HG03432 (cell line): ENCODE data around the gene LOC101059915.
"Not testable (repeated sequence)": the region's sequence is repeated elsewhere in the genome, so short reads cannot be mapped to it uniquely, and the experiment has no call there.

Experiments used
- ATAC-seq: cut with Tn5 transposase; IDR thresholded peaks from one replicate; pipeline ENCODE4 v1.9.1; 2021; ENCODE audit warnings: mild to moderate bottlenecking, moderate library complexity; ENCODE audit not compliant: unreplicated experiment

Gene LOC101059915

DNA sequence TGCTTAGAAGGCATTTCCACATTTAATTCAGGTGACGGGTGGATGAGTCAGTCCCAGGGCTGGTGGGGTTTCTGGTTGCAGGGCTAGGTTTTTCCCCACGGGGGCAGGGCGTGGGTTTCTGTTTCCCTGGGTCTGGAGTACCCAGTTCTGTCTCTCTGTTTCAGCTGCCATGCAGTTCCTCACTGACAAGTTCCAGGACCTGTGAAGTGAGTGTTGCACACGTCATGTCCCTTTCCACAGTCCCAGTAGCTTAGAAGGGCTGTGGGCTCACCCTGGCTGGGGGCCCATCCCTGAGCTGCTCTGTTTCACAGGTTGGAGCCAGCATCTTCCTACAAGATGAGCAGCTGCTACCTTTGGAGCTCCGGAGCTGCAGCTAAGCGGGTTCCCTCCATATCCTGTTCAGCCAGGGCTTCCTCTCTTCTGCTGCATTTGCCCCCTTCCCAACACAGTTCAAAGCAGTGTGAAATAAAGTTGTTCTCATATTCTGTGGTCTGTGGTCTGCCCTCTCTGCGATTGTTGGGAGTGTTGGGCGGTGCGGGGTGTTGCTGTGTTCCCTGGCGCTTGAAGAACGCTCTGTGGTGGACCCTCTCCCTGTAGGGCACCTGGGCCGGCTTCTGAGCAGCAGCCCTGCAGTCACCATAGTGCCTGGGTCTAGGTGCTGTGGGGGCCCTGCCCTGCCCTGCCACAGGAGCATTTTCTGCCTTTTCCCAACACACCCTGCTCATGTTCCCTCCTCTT lies 3.9 kb downstream of the LOC101059915 start:
- ATAC-seq = no peak

DNA sequence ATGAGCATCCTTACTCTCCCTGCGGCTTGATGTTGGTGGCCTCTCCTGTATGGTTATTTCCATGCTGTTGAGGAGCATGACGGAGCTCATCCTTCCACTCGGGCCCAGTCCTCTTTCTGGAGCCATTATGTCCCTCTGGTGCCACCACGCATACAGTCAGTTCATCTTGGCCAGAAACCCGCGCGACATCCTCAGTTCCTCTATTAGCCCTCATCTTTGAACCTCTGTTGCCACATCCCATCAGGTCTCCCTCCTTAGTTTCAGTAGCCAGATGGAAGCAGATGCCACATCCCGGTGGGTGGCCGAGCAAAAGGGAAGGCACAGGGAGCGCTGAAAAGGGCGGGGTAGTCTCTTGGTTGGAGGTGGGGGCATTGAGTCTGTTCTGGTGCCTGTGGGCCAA lies 4.6 kb downstream of the LOC101059915 start:
- no peak for ATAC-seq

- not testable (repeated sequence) for ATAC-seq
These were observed 8.3 kb downstream of the LOC101059915 start for GRCh38 chrX:71675636-71676035.

- not testable (repeated sequence) for ATAC-seq
These were observed 8.9 kb downstream of the LOC101059915 start for GRCh38 chrX:71676068-71676795.

DNA sequence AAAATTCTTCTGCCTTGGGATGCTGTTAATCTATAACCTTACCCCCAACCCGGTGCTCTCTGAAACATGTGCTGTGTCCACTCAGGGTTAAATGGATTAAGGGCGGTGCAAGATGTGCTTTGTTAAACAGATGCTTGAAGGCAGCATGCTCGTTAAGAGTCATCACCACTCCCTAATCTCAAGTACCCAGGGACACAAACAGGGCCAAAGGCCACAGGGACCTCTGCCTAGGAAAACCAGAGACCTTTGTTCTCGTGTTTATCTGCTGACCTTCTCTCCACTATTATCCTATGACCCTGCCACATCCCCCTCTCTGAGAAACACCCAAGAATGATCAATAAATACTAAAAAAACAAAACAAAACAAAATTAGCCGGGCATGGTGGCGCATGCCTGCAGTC lies 9.8 kb downstream of the LOC101059915 start:
- ATAC-seq = not testable (repeated sequence)

DNA sequence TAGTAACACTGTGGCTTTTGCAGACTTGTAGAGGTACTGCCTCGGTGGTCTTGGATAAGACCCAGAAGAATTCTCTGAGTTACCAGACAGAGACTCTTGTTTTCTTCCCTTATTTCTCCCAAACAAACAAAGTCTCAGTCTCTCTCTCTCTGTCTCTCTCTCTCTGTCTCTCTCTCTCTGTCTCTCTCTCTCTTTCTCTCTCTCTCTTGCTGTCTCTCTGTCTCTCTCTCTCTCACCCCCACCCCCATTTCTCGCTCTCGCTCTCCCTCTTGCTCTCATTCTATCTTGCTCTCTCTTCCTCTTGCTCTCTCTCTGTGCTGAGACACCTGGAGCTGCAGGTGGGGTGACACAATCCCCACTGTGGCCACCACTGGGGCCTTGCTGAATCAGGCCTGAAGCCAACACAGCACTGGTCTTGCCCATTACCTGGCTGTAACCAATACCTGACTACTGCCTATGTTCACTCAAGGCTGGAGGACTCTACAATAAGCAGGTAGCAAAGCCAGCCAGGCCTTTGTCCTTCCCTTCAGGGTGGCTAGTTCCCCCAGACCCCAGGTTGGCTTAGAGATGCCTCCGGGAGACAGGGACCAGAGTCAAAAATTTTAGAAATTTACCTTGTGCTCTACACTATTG lies 12.3 kb downstream of the LOC101059915 start:
- no peak for ATAC-seq

- peak; percentile 76 for ATAC-seq
These were observed 29.5 kb downstream of the LOC101059915 start for GRCh38 chrX:71696641-71697465.

DNA sequence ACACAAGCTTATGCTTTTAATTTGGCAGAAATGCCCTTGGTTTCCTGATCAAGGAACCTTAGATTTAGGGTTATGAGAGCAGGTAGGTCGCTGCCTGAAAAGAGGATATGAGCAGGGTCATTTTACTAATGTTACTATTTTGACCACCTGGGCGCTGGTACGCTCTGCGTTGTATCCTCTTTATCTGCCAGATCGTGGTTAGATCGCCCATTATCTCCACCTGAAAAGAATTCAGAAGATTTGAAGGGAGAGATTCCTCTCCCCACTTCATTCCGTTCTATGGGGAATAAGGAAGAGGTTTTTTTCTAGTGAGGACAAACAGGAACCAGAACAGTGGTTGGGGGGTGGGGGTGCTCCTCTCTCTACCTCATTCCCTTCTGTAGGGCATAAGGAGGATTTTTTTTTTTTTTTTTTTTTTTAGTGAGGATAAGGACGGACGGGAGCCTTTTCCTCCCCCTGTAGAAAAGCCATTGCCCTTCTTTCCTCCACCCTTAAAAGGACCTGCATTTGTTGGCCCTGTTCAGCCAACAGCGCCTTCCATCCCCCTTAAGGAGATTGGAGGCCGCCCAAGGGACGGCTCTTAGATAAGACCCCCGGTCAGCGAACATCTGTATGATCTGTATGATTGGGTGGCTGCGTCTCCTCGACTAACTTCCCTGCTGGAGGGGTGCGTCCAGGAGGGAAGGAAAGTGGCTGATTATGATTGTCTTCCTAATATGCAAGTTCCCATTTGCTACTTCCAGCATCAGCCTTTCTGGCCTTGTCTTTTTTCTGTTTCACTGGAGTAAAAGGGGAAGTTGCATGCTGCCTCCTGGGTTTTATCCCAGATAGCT lies 30.3 kb downstream of the LOC101059915 start:
- peak; percentile 42 for ATAC-seq

- not testable (repeated sequence) for ATAC-seq
These were observed 31.1 kb downstream of the LOC101059915 start for GRCh38 chrX:71698299-71699022.

GRCh38 chrX:71699023-71699344 lies 31.6 kb downstream of the LOC101059915 start:
- not testable (repeated sequence) for ATAC-seq

DNA sequence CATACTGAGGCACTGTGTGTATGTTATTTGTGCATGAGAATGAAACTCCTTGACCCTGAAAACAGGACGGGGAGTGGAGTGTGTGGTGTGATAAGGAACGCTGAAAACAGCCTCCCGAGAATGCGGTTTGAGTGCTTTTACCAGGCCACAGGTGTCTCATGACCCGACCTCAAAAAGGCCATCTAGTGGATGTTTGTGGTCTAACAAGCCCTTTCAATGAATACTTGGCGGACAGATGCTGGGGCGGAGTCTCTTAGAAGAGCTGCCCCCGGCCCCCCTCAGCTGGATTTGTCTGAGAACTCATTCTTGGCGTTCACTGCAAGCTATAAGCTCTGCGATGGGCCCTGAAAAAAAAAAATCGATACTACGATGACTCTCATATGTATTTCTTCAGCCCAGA lies 35.5 kb downstream of the LOC101059915 start:
- ATAC-seq = peak; percentile 57

GRCh38 chrX:71714064-71714463 lies 46.7 kb downstream of the LOC101059915 start:
- not testable (repeated sequence) for ATAC-seq

- ATAC-seq = not testable (repeated sequence)
These were observed 48.2 kb downstream of the LOC101059915 start for GRCh38 chrX:71715551-71715950.

DNA sequence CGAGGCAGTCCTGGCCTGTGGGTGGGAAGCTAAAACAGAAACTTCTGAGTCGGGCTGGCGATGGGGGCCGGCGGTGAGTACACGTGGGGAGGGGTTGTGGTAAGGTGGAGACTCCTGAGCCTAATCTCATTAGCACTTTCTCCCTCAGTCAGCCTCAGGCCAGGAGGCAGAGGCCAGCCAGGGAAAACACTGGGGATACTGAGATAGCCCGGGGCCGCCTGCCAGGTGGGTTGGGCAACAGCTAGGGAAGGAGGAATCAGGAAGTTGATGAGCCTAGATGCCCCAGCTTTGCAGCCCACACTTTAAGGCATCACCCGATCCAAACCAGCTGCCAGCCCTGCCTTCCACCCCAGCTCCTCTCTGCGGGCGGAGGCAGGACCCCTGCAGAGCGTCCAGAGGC lies 49.0 kb downstream of the LOC101059915 start:
- not testable (repeated sequence) for ATAC-seq

- ATAC-seq = not testable (repeated sequence)
These were observed 50.8 kb downstream of the LOC101059915 start, which contains the start of gene CXorf49 for GRCh38 chrX:71718185-71718584. TSS of gene CXorf49 (minus strand) at chrX:71718285. CDS start at chrX:71718151, 134 bp downstream.

DNA sequence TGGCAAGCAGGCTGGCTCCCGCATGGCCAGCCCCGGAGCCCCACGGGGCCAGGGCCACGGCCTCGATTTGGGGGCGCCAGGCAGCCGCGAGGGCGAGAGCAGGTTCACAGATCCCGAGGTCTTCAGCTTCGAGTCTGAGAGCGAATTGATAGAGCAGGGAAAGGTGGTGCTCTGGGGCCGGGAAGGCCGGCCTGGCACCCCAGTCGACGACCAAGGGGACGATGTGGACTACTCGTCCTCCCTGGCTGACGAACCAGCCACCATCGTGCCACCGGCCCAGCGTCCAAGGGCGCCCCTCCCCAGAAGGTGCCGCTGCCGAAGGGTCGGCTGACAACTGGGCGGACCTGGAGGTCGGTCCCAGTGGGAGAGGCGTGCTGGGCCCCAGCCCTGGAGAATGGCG lies 51.8 kb downstream of the LOC101059915 start:
- ATAC-seq = not testable (repeated sequence)

GRCh38 chrX:71720289-71720886 lies 53.0 kb downstream of the LOC101059915 start:
- not testable (repeated sequence) for ATAC-seq
